K562 (cell line): Measurements from ENCODE around the gene HS2ST1. TPM values are rescaled to one million over a fixed set of nuclear protein-coding genes. Genes with fewer than 3 reads are reported as not detected.

ENCODE experiments used
- ARID1B ChIP-seq: fragments of 450-650 bp; IDR thresholded peaks from 2 replicates; pipeline ENCODE4 v1.6.1; 2016; ENCODE audit warnings: antibody characterized with exemption, mild to moderate bottlenecking, inconsistent platforms
- BRCA1 ChIP-seq, 2 experiments: fragments of 450-650 bp in 1 of 2; sonication (generic) in 1 of 2; formaldehyde crosslinking in 1 of 2; IDR thresholded peaks; 2 replicates each; pipeline versions ENCODE4 v1.5.0 to v1.6.1; 2017 to 2020; ENCODE audit warnings: mild to moderate bottlenecking in 1 of 2, missing genetic modification reagents in 1 of 2
- CC2D1A ChIP-seq: fragments of 450-650 bp; IDR thresholded peaks from 2 replicates; pipeline ENCODE4 v1.6.1; 2017; ENCODE audit warnings: mild to moderate bottlenecking
- CREB1 ChIP-seq, 2 experiments: sonication (generic) in 1 of 2; formaldehyde crosslinking in 1 of 2; IDR thresholded peaks; 2 replicates each; pipeline versions ENCODE4 v1.6.1 to v1.8.0; 2012 to 2022; ENCODE audit warnings: inconsistent platforms in 1 of 2, mild to moderate bottlenecking in 1 of 2, missing genetic modification reagents in 1 of 2, moderate library complexity in 1 of 2
- FOXM1 ChIP-seq, 2 experiments: fragments of 450-650 bp in 1 of 2; sonication (generic) in 1 of 2; formaldehyde crosslinking in 1 of 2; IDR thresholded peaks; 2 replicates each; pipeline versions ENCODE4 v1.6.1 to v1.9.0; 2017 to 2022; ENCODE audit warnings: low read depth in 2 of 2, mild to moderate bottlenecking in 2 of 2, missing genetic modification reagents in 1 of 2, moderate library complexity in 1 of 2
- GABPB1 ChIP-seq: sonication (generic); formaldehyde crosslinking; IDR thresholded peaks from 2 replicates; pipeline ENCODE4 v1.8.0; 2022; ENCODE audit warnings: mild to moderate bottlenecking, missing genetic modification reagents
- HDAC8 ChIP-seq: fragments of 450-650 bp; IDR thresholded peaks from 2 replicates; pipeline ENCODE4 v1.6.1; 2016; ENCODE audit warnings: mild to moderate bottlenecking, missing genetic modification characterization, moderate library complexity, missing compliant biosample characterization
- HIVEP1 ChIP-seq: fragments of 250-450 bp; sonication (Bioruptor Pico); IDR thresholded peaks from 2 replicates; pipeline ENCODE4 v1.4.0; 2020; ENCODE audit warnings: mild to moderate bottlenecking
- HNRNPUL1 ChIP-seq: fragments of 200-400 bp; formaldehyde crosslinking; IDR thresholded peaks from 2 replicates; pipeline ENCODE4 v1.6.1; 2017; ENCODE audit warnings: low read length
- LEF1 ChIP-seq: fragments of 450-650 bp; IDR thresholded peaks from 2 replicates; pipeline ENCODE4 v1.6.1; 2016; ENCODE audit warnings: mild to moderate bottlenecking
- MTA2 ChIP-seq: fragments of 450-650 bp; IDR thresholded peaks from 2 replicates; pipeline ENCODE4 v1.6.1; 2016; ENCODE audit warnings: low read depth
- RBM14 ChIP-seq: fragments of 200-400 bp; formaldehyde crosslinking; IDR thresholded peaks from 2 replicates; pipeline ENCODE4 v1.6.1; 2018; ENCODE audit warnings: low read depth, mild to moderate bottlenecking, low read length, moderate library complexity, borderline replicate concordance; ENCODE audit not compliant: insufficient read depth
- SETDB1 ChIP-seq: IDR thresholded peaks from one replicate; pipeline ENCODE4 v1.6.1; 2012; ENCODE audit warnings: low read length, control low read depth, inconsistent platforms
- SIRT6 ChIP-seq: IDR thresholded peaks from one replicate; pipeline ENCODE4 v1.6.1; 2012; ENCODE audit warnings: low read depth, mild to moderate bottlenecking, control low read depth, inconsistent platforms, low read length, moderate library complexity
- polyA plus RNA-seq, 8 experiments: library from polyadenylated mRNA; depleted of rRNA in 4 of 8; stranded (reverse) in 5 of 8; unstranded in 3 of 8; fragments of >200 nt; fragmentation: Nextera tagmentation in 2 of 8; fragmentation: Illumina TruSeq in 1 of 8; extraction: Ambion mirVana in 2 of 8; extraction: Trizol in 1 of 8; gene quantifications; 2 replicates each; pipeline versions ENCODE4 v1.2.1 to v1.2.3, GENCODE V29; 2011 to 2014; ENCODE audit warnings: inconsistent platforms in 1 of 8, missing spikeins in 1 of 8
- total RNA-seq, 7 experiments: library from RNA; depleted of rRNA in 6 of 7; stranded (reverse); fragments of >200 nt in 6 of 7; fragmentation: Illumina TruSeq in 2 of 7; extraction: Trizol in 2 of 7; gene quantifications; 2 replicates each; pipeline versions ENCODE4 v1.2.1 to v1.2.3, GENCODE V29; 2011 to 2021; ENCODE audit warnings: low replicate concordance in 1 of 7
- TF ChIP-seq, protein P1 (sequence below): sonication (generic); formaldehyde crosslinking; IDR thresholded peaks from 2 replicates; pipeline ENCODE4 v1.8.0; 2023; ENCODE audit warnings: mild to moderate bottlenecking, missing genetic modification reagents
- TF ChIP-seq, protein P2 (sequence below): sonication (generic); formaldehyde crosslinking; IDR thresholded peaks from 2 replicates; pipeline ENCODE4 v1.5.0; 2020; ENCODE audit warnings: missing genetic modification reagents
- TF ChIP-seq, protein P3 (sequence below): conservative IDR thresholded peaks from 2 replicates; pipeline ENCODE4 v1.6.1; 2011; ENCODE audit warnings: low read depth, mild to moderate bottlenecking, low read length; ENCODE audit not compliant: control insufficient read depth

The HS2ST1 gene
- total and polyA plus RNA-seq, 9 of the 15 experiments (the other 6 are each of a cell fraction or from before 2014, with no cell fraction given), result 7.7 to 43.3 (median 25.8) TPM

DNA sequence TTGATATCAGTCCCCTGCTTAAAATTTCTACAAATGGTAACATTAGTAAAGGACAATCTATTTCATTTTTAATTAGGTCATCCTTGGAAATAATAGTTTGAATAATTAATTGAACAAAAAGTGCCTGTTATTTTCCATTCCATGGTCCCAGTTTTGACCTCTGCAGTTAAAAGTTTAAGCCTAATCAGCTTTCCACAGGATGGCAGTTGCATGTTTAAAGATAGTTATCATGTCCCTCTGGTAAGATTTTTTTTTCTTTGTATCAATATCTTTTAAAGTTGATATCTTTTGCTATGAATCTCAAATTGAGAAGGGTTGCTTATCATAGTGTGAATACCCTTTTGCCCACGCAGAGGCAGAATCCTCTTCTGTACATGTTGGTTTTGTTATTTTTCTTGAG lies 90.4 kb downstream of the HS2ST1 start (continued):
- TF ChIP-seq FOXM1 (IDR thresholded peaks at IDR 0.05; ENCODE audit: low read depth), result peak; percentile 70; the same call in 1 of the 2 replicates
- no peak for TF ChIP-seq FOXM1 (CRISPR knock-in tag; IDR thresholded peaks at IDR 0.05; ENCODE audit: low read depth)
- no peak for TF ChIP-seq CREB1 (IDR thresholded peaks at IDR 0.05)
- no peak for TF ChIP-seq CREB1 (CRISPR knock-in tag; IDR thresholded peaks at IDR 0.05)
- TF ChIP-seq HDAC8 (tag), result no peak
- TF ChIP-seq ARID1B, result peak; percentile 79
- peak; percentile 19; the same call in 1 of the 2 replicates for TF ChIP-seq MTA2
- TF ChIP-seq, protein P1, sequence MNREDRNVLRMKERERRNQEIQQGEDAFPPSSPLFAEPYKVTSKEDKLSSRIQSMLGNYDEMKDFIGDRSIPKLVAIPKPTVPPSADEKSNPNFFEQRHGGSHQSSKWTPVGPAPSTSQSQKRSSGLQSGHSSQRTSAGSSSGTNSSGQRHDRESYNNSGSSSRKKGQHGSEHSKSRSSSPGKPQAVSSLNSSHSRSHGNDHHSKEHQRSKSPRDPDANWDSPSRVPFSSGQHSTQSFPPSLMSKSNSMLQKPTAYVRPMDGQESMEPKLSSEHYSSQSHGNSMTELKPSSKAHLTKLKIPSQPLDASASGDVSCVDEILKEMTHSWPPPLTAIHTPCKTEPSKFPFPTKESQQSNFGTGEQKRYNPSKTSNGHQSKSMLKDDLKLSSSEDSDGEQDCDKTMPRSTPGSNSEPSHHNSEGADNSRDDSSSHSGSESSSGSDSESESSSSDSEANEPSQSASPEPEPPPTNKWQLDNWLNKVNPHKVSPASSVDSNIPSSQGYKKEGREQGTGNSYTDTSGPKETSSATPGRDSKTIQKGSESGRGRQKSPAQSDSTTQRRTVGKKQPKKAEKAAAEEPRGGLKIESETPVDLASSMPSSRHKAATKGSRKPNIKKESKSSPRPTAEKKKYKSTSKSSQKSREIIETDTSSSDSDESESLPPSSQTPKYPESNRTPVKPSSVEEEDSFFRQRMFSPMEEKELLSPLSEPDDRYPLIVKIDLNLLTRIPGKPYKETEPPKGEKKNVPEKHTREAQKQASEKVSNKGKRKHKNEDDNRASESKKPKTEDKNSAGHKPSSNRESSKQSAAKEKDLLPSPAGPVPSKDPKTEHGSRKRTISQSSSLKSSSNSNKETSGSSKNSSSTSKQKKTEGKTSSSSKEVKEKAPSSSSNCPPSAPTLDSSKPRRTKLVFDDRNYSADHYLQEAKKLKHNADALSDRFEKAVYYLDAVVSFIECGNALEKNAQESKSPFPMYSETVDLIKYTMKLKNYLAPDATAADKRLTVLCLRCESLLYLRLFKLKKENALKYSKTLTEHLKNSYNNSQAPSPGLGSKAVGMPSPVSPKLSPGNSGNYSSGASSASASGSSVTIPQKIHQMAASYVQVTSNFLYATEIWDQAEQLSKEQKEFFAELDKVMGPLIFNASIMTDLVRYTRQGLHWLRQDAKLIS (CRISPR knock-in tag), result no peak
- TF ChIP-seq GABPB1, result no peak
- TF ChIP-seq, protein P2, sequence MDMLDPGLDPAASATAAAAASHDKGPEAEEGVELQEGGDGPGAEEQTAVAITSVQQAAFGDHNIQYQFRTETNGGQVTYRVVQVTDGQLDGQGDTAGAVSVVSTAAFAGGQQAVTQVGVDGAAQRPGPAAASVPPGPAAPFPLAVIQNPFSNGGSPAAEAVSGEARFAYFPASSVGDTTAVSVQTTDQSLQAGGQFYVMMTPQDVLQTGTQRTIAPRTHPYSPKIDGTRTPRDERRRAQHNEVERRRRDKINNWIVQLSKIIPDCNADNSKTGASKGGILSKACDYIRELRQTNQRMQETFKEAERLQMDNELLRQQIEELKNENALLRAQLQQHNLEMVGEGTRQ (CRISPR knock-in tag), result no peak
- peak; percentile 24; the same call in 1 of the 2 replicates for TF ChIP-seq LEF1
- peak; percentile 53; the same call in 1 of the 2 replicates for TF ChIP-seq CC2D1A
- no peak for TF ChIP-seq RBM14
- no peak for TF ChIP-seq BRCA1 (IDR thresholded peaks at IDR 0.05)
- TF ChIP-seq BRCA1 (CRISPR knock-in tag; IDR thresholded peaks at IDR 0.05), result no peak
- TF ChIP-seq SIRT6, result no peak
- TF ChIP-seq, protein P3, sequence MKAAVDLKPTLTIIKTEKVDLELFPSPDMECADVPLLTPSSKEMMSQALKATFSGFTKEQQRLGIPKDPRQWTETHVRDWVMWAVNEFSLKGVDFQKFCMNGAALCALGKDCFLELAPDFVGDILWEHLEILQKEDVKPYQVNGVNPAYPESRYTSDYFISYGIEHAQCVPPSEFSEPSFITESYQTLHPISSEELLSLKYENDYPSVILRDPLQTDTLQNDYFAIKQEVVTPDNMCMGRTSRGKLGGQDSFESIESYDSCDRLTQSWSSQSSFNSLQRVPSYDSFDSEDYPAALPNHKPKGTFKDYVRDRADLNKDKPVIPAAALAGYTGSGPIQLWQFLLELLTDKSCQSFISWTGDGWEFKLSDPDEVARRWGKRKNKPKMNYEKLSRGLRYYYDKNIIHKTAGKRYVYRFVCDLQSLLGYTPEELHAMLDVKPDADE, result no peak
- TF ChIP-seq SETDB1, result no peak
- TF ChIP-seq HIVEP1 (CRISPR knock-in tag), result no peak
- no peak for TF ChIP-seq HNRNPUL1
